GM12865 (cell line): ENCODE measurements around the gene ARID5B.

Experiments
- DNase-seq: peaks from one replicate; pipeline ENCODE4 v3.0.0; 2010; ENCODE audit warnings: low read depth
- H3K4me3 ChIP-seq: 2 replicates; pipeline ENCODE4 v1.5.1; 2011; ENCODE audit warnings: mild to moderate bottlenecking, low read depth, low read length, control low read depth
- CTCF ChIP-seq: IDR thresholded peaks from 2 replicates; pipeline ENCODE4 v1.5.1; 2011; ENCODE audit warnings: low read length, control low read depth, low read depth, inconsistent platforms; ENCODE audit not compliant: insufficient read depth; ENCODE audit errors: missing control alignments

The ARID5B gene

GRCh38 chr10:61960396-61961120 lies 59.1 kb downstream of the ARID5B start:
- DNase-seq, result no peak
- no peak overlapping the region; the same call in 1 of the 2 replicates for H3K4me3 ChIP-seq
- no peak for TF ChIP-seq CTCF

- H3K4me3 ChIP-seq, result peak overlapping the region; percentile 21
- DNase-seq, result peak; percentile 94
- TF ChIP-seq CTCF, result no peak
Measured at GRCh38 chr10:61961278-61961677, 59.8 kb downstream of the ARID5B start.

GRCh38 chr10:61962971-61963370 lies 61.5 kb downstream of the ARID5B start:
- DNase-seq, result peak; percentile 49
- TF ChIP-seq CTCF, result no peak
- peak overlapping the region; percentile 41 for H3K4me3 ChIP-seq

- no peak for TF ChIP-seq CTCF
- H3K4me3 ChIP-seq, result peak overlapping the region; percentile 41
- DNase-seq, result no peak
Measured at GRCh38 chr10:61963669-61964058, 62.2 kb downstream of the ARID5B start.

- H3K4me3 ChIP-seq, result peak overlapping the region; percentile 41
- no peak for TF ChIP-seq CTCF
- peak; percentile 46 for DNase-seq
Measured at GRCh38 chr10:61964059-61964709, 62.7 kb downstream of the ARID5B start.

GRCh38 chr10:61964949-61965702 lies 63.6 kb downstream of the ARID5B start:
- H3K4me3 ChIP-seq, result peak overlapping the region; percentile 41
- no peak for DNase-seq
- no peak for TF ChIP-seq CTCF
